ENCODE results near the gene SFXN5.

GRCh38 chr2:72956050-72956395 lies 115.5 kb downstream of the SFXN5 start:
- TF ChIP-seq CTCF (conservative IDR thresholded peaks at IDR 0.05; ENCODE audit: low read depth, low read length) (no peak), EZH2 (IDR thresholded peaks at IDR 0.05; ENCODE audit: low read length, unreplicated experiment) (no peak), EZH2phosphoT487 (IDR thresholded peaks at IDR 0.05; ENCODE audit: borderline replicate concordance, low read length) (no peak)
